ENCODE results near the gene FRMD4B.

- TF ChIP-seq CTCF (IDR thresholded peaks at IDR 0.05): no peak
- no peak for TF ChIP-seq POLR2AphosphoS5 (IDR thresholded peaks at IDR 0.05)
- no peak for TF ChIP-seq POLR2A (IDR thresholded peaks at IDR 0.05)
- no peak for TF ChIP-seq EP300 (IDR thresholded peaks at IDR 0.05; ENCODE audit: low read depth)
These were observed 30.9 kb downstream of the FRMD4B start for GRCh38 chr3:69354948-69355347.

Measured in transverse colon (tissue), 4 donors.